Neural progenitor cell (in vitro differentiated cells): ENCODE results near the gene DGCR6L. TPM values are rescaled to one million over a fixed set of nuclear protein-coding genes. Genes with fewer than 3 reads are reported as not detected.
"Not testable (repeated sequence)": the region's sequence is repeated elsewhere in the genome, so short reads cannot be mapped to it uniquely, and the experiment has no call there.

Experiments used
- DNase-seq: peaks from one replicate; pipeline ENCODE4 v3.0.0-alpha.2; 2016; ENCODE audit warnings: low spot score
- H2AFZ ChIP-seq: fragments of 200-600 bp; sonication (generic); replicated peaks from 2 replicates; pipeline ENCODE4 v1.6.1; 2016; ENCODE audit warnings: antibody characterized with exemption
- H3F3A ChIP-seq: fragments of 200-600 bp; sonication (generic); 2 replicates; pipeline ENCODE4 v1.6.1; 2016; ENCODE audit warnings: antibody characterized with exemption, low read depth
- H3K27ac ChIP-seq: fragments of 200-600 bp; sonication (generic); 2 replicates; pipeline ENCODE4 v1.5.1; 2016; ENCODE audit warnings: mild to moderate bottlenecking
- H3K27me3 ChIP-seq: fragments of 200-600 bp; sonication (generic); 2 replicates; pipeline ENCODE4 v1.6.1; 2016; ENCODE audit warnings: mild to moderate bottlenecking, moderate library complexity
- H3K36me3 ChIP-seq: fragments of 200-600 bp; sonication (generic); 2 replicates; pipeline ENCODE4 v1.5.1; 2016
- H3K4me1 ChIP-seq: fragments of 200-600 bp; sonication (generic); 2 replicates; pipeline ENCODE4 v1.6.1; 2016; ENCODE audit warnings: mixed run types
- H3K4me2 ChIP-seq: fragments of 200-600 bp; sonication (generic); 2 replicates; pipeline ENCODE4 v1.6.1; 2016
- H3K4me3 ChIP-seq: fragments of 200-600 bp; sonication (generic); 2 replicates; pipeline ENCODE4 v1.5.1; 2016
- H3K79me2 ChIP-seq: fragments of 200-600 bp; sonication (generic); 2 replicates; pipeline ENCODE4 v1.6.1; 2016; ENCODE audit warnings: low read depth
- H3K9ac ChIP-seq: fragments of 200-600 bp; sonication (generic); 2 replicates; pipeline ENCODE4 v1.6.1; 2016
- H3K9me3 ChIP-seq: fragments of 200-600 bp; sonication (generic); 2 replicates; pipeline ENCODE4 v1.5.1; 2016; ENCODE audit warnings: low read depth
- H4K20me1 ChIP-seq: fragments of 200-600 bp; sonication (generic); 2 replicates; pipeline ENCODE4 v1.6.1; 2016; ENCODE audit warnings: low read depth
- H3K27ac Mint-ChIP-seq: 3 replicates; pipeline ENCODE4 v1.8.0; 2021; ENCODE audit warnings: mixed read lengths
- H3K27me3 Mint-ChIP-seq: 2 replicates; pipeline ENCODE4 v1.8.0; 2022; ENCODE audit warnings: low read depth, mild to moderate bottlenecking, inconsistent platforms, moderate library complexity, mixed read lengths; ENCODE audit not compliant: insufficient read depth
- H3K36me3 Mint-ChIP-seq: 3 replicates; pipeline ENCODE4 v1.8.0; 2021; ENCODE audit warnings: mixed read lengths
- H3K4me1 Mint-ChIP-seq: 3 replicates; pipeline ENCODE4 v1.8.0; 2021; ENCODE audit warnings: mixed read lengths
- H3K4me3 Mint-ChIP-seq: 3 replicates; pipeline ENCODE4 v1.8.0; 2021; ENCODE audit warnings: mild to moderate bottlenecking, moderate library complexity, mixed read lengths
- H3K9me3 Mint-ChIP-seq: 3 replicates; pipeline ENCODE4 v1.8.0; 2020; ENCODE audit warnings: mixed read lengths
- EZH2 ChIP-seq: fragments of 200-600 bp; sonication (generic); IDR thresholded peaks from 2 replicates; pipeline ENCODE4 v1.6.1; 2017; ENCODE audit warnings: antibody characterized with exemption, mild to moderate bottlenecking, moderate library complexity
- EZH2phosphoT487 ChIP-seq: fragments of 200-600 bp; sonication (generic); IDR thresholded peaks from 2 replicates; pipeline ENCODE4 v1.6.1; 2017; ENCODE audit warnings: antibody characterized with exemption
- total RNA-seq: library from RNA; depleted of rRNA; stranded (reverse); fragments of >200 nt; gene quantifications from 2 replicates; pipeline ENCODE4 v1.2.3, GENCODE V29; 2015; ENCODE audit warnings: low replicate concordance
- TF ChIP-seq, protein P1 (sequence below): fragments of 200-600 bp; sonication (generic); IDR thresholded peaks from 2 replicates; pipeline ENCODE4 v1.5.1; 2017; ENCODE audit warnings: antibody characterized with exemption, mild to moderate bottlenecking

The DGCR6L gene
- total RNA-seq, 1 donor from 2014 or later = 22.3 TPM

DNA sequence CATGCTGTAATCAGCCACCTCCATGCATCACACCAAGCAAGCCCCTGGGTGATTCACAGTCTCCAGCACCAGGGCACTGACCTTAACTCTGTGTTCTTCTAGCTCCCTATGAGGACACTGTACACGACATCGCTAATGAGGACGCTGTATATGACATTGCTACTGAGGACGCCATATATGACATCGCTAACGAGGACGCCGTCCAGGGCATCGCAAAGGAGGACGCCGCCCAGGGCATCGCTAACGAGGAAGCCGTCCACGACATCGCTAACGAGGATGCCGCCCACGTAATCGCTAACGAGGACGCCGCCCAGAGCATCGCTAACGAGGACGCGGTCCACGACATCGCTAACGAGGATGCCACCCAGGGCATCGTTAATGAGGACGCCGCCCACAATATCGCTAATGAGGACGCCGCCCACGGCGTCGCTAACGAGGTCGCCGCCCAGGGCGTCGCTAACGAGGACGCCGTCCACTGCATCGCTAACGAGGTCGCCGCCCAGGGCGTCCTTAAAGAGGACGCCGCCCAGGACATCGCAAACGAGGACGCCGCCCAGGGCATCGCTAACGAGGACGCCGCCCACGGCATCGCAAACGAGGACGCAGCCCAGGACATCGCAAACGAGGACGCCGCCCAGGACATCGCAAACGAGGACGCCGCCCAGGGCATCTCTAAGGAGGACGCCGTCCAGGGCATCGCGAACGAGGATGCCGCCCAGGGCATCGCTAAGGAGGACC is 34.5 kb upstream of the DGCR6L start:
- Histone ChIP-seq H3K4me1 (no peaks in the 10 kb centered on the region), H3K9me3 (no peaks in the 10 kb centered on the region), H3K27me3 (no peaks in the 10 kb centered on the region), H2AFZ (no peak overlapping the region), H3K27ac (no peak overlapping the region), H4K20me1 (no peaks in the 10 kb centered on the region), H3K4me2 (no peak overlapping the region), H3F3A (no peaks in the 10 kb centered on the region), H3K4me3 (no peak overlapping the region), H3K79me2 (no peaks in the 10 kb centered on the region), H3K36me3 (no peaks in the 10 kb centered on the region), H3K9ac (no peak overlapping the region)
- Mint-ChIP-seq H3K27ac (peak overlapping the region; percentile 58), H3K36me3 (no peaks in the 10 kb centered on the region), H3K4me1 (no peaks in the 10 kb centered on the region), H3K4me3 (no peak overlapping the region), H3K9me3 (peaks cover 9% of the 10 kb centered on the region), H3K27me3 (peaks cover 3% of the 10 kb centered on the region)
- TF ChIP-seq, protein P1, sequence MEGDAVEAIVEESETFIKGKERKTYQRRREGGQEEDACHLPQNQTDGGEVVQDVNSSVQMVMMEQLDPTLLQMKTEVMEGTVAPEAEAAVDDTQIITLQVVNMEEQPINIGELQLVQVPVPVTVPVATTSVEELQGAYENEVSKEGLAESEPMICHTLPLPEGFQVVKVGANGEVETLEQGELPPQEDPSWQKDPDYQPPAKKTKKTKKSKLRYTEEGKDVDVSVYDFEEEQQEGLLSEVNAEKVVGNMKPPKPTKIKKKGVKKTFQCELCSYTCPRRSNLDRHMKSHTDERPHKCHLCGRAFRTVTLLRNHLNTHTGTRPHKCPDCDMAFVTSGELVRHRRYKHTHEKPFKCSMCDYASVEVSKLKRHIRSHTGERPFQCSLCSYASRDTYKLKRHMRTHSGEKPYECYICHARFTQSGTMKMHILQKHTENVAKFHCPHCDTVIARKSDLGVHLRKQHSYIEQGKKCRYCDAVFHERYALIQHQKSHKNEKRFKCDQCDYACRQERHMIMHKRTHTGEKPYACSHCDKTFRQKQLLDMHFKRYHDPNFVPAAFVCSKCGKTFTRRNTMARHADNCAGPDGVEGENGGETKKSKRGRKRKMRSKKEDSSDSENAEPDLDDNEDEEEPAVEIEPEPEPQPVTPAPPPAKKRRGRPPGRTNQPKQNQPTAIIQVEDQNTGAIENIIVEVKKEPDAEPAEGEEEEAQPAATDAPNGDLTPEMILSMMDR = no peak
- no peak for TF ChIP-seq EZH2
- TF ChIP-seq EZH2phosphoT487 = no peak
- no peak for DNase-seq

- not testable (repeated sequence) for H3K9me3 ChIP-seq, DNase-seq, H3K79me2 ChIP-seq, H3F3A ChIP-seq, H3K27me3 ChIP-seq, H3K36me3 Mint-ChIP-seq, H3K27me3 Mint-ChIP-seq, H3K4me1 ChIP-seq, H3K27ac Mint-ChIP-seq, H2AFZ ChIP-seq, H3K4me3 ChIP-seq, H3K27ac ChIP-seq, H3K9me3 Mint-ChIP-seq, H4K20me1 ChIP-seq, H3K4me3 Mint-ChIP-seq, H3K4me1 Mint-ChIP-seq, H3K36me3 ChIP-seq, H3K9ac ChIP-seq, H3K4me2 ChIP-seq
These were observed 32.7 kb upstream of the DGCR6L start for GRCh38 chr22:20352536-20352935.

GRCh38 chr22:20346553-20346952 is 26.7 kb upstream of the DGCR6L start:
- not testable (repeated sequence) for H3K27me3 ChIP-seq, H3K27ac Mint-ChIP-seq, H3K36me3 Mint-ChIP-seq, H3K27ac ChIP-seq, H4K20me1 ChIP-seq, H3K36me3 ChIP-seq, H3F3A ChIP-seq, H3K4me3 ChIP-seq, H3K79me2 ChIP-seq, H3K9ac ChIP-seq, H3K4me3 Mint-ChIP-seq, H3K9me3 ChIP-seq, H3K9me3 Mint-ChIP-seq, H2AFZ ChIP-seq, H3K4me1 ChIP-seq, DNase-seq, H3K4me2 ChIP-seq, H3K27me3 Mint-ChIP-seq, H3K4me1 Mint-ChIP-seq

DNA sequence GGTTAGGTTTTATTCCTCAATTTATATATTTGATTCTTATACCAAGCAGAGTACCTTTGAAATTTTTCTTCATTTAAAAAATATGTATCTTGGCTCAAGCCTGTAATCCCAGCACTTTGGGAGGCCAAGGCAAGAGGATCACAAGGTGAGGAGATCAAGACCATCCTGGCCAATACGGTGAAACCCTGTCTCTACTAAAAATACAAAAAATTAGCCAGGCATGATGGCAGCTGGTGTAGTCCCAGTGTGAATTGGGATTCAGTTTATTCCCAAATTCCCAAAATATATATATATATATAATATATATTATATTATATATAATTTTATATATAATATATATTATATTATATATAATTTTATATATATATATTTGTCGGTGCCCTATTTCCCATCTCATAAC is 18.4 kb upstream of the DGCR6L start:
- not testable (repeated sequence) for H3K27ac Mint-ChIP-seq, H3K9me3 ChIP-seq, DNase-seq

GRCh38 chr22:20337807-20338206 is 17.9 kb upstream of the DGCR6L start:
- H3K36me3 Mint-ChIP-seq, H3K9me3 Mint-ChIP-seq, H3K36me3 ChIP-seq, H4K20me1 ChIP-seq, H3K4me1 ChIP-seq, H3K27ac ChIP-seq, H3K79me2 ChIP-seq, H2AFZ ChIP-seq, DNase-seq, H3K27me3 Mint-ChIP-seq, H3K4me3 ChIP-seq, H3K4me1 Mint-ChIP-seq, H3K9ac ChIP-seq, H3K27me3 ChIP-seq, H3K27ac Mint-ChIP-seq, H3K9me3 ChIP-seq, H3K4me2 ChIP-seq: not testable (repeated sequence)
- H3F3A ChIP-seq = peaks cover 19% of the 10 kb centered on the region
- H3K4me3 Mint-ChIP-seq = peak overlapping the region; percentile 41

More for the DNA sequence above, 18.4 kb upstream of the DGCR6L start:
- not testable (repeated sequence) for H3K27me3 ChIP-seq, H3K4me3 Mint-ChIP-seq, H3K4me1 ChIP-seq, H4K20me1 ChIP-seq, H3K36me3 Mint-ChIP-seq, H3K27me3 Mint-ChIP-seq, H3K79me2 ChIP-seq, H3K4me3 ChIP-seq, H3K9me3 Mint-ChIP-seq, H2AFZ ChIP-seq, H3K27ac ChIP-seq, H3K4me1 Mint-ChIP-seq, H3K9ac ChIP-seq, H3K4me2 ChIP-seq, H3K36me3 ChIP-seq
- peaks cover 19% of the 10 kb centered on the region for H3F3A ChIP-seq

GRCh38 chr22:20336561-20336960 is 16.7 kb upstream of the DGCR6L start:
- not testable (repeated sequence) for H3K4me2 ChIP-seq, H3K27me3 Mint-ChIP-seq, H3K27ac ChIP-seq, H3K9ac ChIP-seq, H2AFZ ChIP-seq, H3K27me3 ChIP-seq, H3K4me1 ChIP-seq, H4K20me1 ChIP-seq, H3K27ac Mint-ChIP-seq, DNase-seq, H3K36me3 ChIP-seq, H3K9me3 Mint-ChIP-seq, H3K79me2 ChIP-seq, H3K4me3 ChIP-seq, H3K4me3 Mint-ChIP-seq, H3K4me1 Mint-ChIP-seq, H3K36me3 Mint-ChIP-seq, H3K9me3 ChIP-seq
- peaks cover 19% of the 10 kb centered on the region for H3F3A ChIP-seq

DNA sequence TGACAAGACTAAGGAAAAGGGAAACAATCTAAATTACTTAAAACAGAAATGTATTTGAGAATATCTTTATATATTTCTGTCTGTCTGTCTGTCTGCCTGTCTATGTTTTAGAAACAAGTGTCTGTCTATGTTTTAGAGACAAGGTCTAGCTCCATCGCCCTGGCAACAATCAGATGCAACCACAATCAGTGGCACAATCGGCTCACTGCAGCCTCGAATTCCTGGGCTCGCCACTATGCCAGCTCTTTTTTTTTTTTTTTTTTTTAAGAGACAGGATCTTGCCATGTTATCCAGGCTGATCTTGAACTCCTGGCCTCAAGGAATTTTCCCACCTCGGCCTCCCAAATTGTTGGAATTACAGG is 8.7 kb upstream of the DGCR6L start:
- H3K36me3 ChIP-seq, H4K20me1 ChIP-seq, H3K79me2 ChIP-seq, H3K9ac ChIP-seq, H3K4me1 ChIP-seq, H3K4me3 ChIP-seq, H3K4me3 Mint-ChIP-seq, H3K4me1 Mint-ChIP-seq, H3K27ac ChIP-seq, H3K27me3 ChIP-seq, H3F3A ChIP-seq, DNase-seq, H3K9me3 ChIP-seq, H3K36me3 Mint-ChIP-seq, H3K9me3 Mint-ChIP-seq, H3K27ac Mint-ChIP-seq, H3K27me3 Mint-ChIP-seq, H2AFZ ChIP-seq, H3K4me2 ChIP-seq: not testable (repeated sequence)
